ENCODE measurements around the gene NEDD9.

Gene NEDD9

DNA sequence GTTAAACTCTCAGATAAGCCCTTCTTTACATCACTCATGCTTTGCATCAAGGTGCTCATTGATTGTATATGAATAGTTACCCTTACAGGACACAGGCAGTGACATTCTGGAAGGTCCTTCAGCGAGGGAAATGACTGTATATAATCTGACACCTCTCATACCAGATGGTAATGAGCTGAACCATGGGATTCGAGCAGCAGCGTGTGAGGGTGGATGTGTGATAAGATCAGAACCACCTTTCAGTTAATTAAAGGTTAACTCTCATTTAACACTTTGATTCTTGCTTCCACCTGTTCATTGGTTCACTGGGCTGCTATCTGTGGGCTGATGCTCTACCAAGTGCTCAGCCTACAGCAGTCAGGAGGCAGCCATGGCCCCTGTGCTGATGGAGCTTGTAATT is 24.2 kb downstream of the NEDD9 start:
- TF ChIP-seq NFIC (IDR thresholded peaks at IDR 0.05) (no peak), ZBTB7A (IDR thresholded peaks at IDR 0.05; ENCODE audit: low read depth) (no peak), FOXM1 (IDR thresholded peaks at IDR 0.05; ENCODE audit: borderline replicate concordance, low read depth) (no peak), TCF12 (IDR thresholded peaks at IDR 0.05; ENCODE audit: low read depth) (no peak)

DNA sequence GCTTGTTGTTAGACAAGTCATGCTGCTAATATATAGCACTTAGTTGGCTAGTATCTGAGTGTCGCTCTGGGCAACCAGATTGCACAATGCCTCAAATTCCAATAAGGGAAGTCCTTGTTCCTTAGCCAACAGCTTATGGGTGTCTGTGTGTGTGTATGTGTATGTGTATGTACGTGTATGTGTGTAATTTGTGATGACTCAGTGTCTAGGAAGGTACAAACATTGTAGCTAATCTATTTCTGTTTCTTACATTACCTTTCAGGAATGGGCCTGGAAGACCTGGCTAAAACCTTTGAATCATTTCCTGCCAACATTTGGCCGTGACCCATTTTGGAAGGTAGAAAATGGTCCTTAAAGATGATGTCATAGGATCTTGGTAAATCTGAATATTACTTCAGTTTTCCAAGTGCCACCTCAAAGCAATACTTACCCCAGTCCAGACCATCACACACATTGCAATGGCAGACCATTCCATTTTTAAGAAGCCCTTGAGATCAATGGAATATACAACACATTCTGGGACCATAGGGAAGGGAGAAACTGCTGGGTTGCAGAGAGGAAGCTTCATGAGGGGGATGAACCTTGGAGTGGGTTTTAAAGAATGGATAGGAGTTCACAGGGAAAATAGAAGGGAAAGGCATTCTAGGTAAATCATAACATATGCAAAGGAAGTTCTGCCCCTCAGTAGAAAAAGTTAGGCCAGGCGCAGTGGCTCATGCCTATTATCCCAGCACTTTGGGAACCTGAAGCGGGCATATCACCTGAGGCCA is 25.1 kb downstream of the NEDD9 start:
- TF ChIP-seq, protein P1, sequence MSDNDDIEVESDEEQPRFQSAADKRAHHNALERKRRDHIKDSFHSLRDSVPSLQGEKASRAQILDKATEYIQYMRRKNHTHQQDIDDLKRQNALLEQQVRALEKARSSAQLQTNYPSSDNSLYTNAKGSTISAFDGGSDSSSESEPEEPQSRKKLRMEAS (IDR thresholded peaks at IDR 0.05), result peak; percentile 61; the same call in 1 of the 2 replicates
- peak; percentile 100 for TF ChIP-seq CEBPB (IDR thresholded peaks at IDR 0.05)
- peak; percentile 95 for TF ChIP-seq TEAD4 (IDR thresholded peaks at IDR 0.05)
- TF ChIP-seq YY1 (IDR thresholded peaks at IDR 0.05; ENCODE audit: low read depth), result no peak
- TF ChIP-seq NFIC (IDR thresholded peaks at IDR 0.05), result peak; percentile 90
- TF ChIP-seq EP300 (IDR thresholded peaks at IDR 0.05; ENCODE audit: borderline replicate concordance), result peak; percentile 98
- TF ChIP-seq REST (IDR thresholded peaks at IDR 0.05; ENCODE audit: low read depth), result no peak
- TF ChIP-seq TAF1 (IDR thresholded peaks at IDR 0.05; ENCODE audit: low read depth), result no peak
- 0 out of 2 replicates have a peak, but pooled peaks have one; percentile 9 for TF ChIP-seq RAD21 (IDR thresholded peaks at IDR 0.05; ENCODE audit: low read depth)
- peak; percentile 93 for TF ChIP-seq FOXM1 (IDR thresholded peaks at IDR 0.05; ENCODE audit: borderline replicate concordance, low read depth)
- TF ChIP-seq, protein P2, sequence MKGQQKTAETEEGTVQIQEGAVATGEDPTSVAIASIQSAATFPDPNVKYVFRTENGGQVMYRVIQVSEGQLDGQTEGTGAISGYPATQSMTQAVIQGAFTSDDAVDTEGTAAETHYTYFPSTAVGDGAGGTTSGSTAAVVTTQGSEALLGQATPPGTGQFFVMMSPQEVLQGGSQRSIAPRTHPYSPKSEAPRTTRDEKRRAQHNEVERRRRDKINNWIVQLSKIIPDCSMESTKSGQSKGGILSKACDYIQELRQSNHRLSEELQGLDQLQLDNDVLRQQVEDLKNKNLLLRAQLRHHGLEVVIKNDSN (IDR thresholded peaks at IDR 0.05), result no peak
- peak; percentile 41 for TF ChIP-seq CREB1 (IDR thresholded peaks at IDR 0.05; ENCODE audit: low read depth)
- TF ChIP-seq TCF12 (IDR thresholded peaks at IDR 0.05; ENCODE audit: low read depth), result peak; percentile 94

- TF ChIP-seq EP300 (IDR thresholded peaks at IDR 0.05; ENCODE audit: borderline replicate concordance), result no peak
- TF ChIP-seq TCF12 (IDR thresholded peaks at IDR 0.05; ENCODE audit: low read depth), result no peak
- TF ChIP-seq EGR1 (IDR thresholded peaks at IDR 0.05), result no peak
- no peak for TF ChIP-seq FOXM1 (IDR thresholded peaks at IDR 0.05; ENCODE audit: borderline replicate concordance, low read depth)
These were observed 25.9 kb downstream of the NEDD9 start for GRCh38 chr6:11206576-11206975.

GRCh38 chr6:11204794-11205366 is 27.6 kb downstream of the NEDD9 start:
- TF ChIP-seq CREB1 (IDR thresholded peaks at IDR 0.05; ENCODE audit: low read depth) (no peak), EP300 (IDR thresholded peaks at IDR 0.05; ENCODE audit: borderline replicate concordance) (no peak), RAD21 (IDR thresholded peaks at IDR 0.05; ENCODE audit: low read depth) (no peak), REST (IDR thresholded peaks at IDR 0.05; ENCODE audit: low read depth) (no peak), TCF12 (IDR thresholded peaks at IDR 0.05; ENCODE audit: low read depth) (no peak), YY1 (IDR thresholded peaks at IDR 0.05; ENCODE audit: low read depth) (no peak), TEAD4 (IDR thresholded peaks at IDR 0.05) (no peak), TAF1 (IDR thresholded peaks at IDR 0.05; ENCODE audit: low read depth) (no peak), NFIC (IDR thresholded peaks at IDR 0.05) (no peak), FOXM1 (IDR thresholded peaks at IDR 0.05; ENCODE audit: borderline replicate concordance, low read depth) (no peak), EGR1 (IDR thresholded peaks at IDR 0.05) (no peak), CEBPB (IDR thresholded peaks at IDR 0.05) (no peak), ZBTB7A (IDR thresholded peaks at IDR 0.05; ENCODE audit: low read depth) (no peak)
- TF ChIP-seq, protein P2 (IDR thresholded peaks at IDR 0.05), result no peak
- TF ChIP-seq, protein P1 (IDR thresholded peaks at IDR 0.05), result no peak

DNA sequence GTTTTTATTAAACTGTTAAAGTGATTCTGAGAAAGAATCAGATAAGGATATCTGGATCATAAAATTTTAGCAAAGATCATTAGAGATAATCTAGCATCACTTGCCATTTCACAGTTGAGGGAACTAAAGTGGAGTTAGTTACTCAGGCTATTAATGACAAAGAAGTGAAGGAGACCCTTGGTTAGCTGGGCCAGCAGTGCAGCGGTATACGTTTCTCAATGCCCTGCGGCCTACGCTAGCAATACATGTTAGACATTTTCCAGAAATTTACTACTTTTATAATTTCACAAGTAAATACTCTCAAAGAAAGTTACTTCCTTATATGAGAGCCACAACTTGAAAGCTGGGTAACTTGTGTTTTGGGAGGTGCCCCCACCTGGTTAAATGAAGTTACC is 28.5 kb downstream of the NEDD9 start:
- no peak for TF ChIP-seq CREB1 (IDR thresholded peaks at IDR 0.05; ENCODE audit: low read depth)
- no peak for TF ChIP-seq RAD21 (IDR thresholded peaks at IDR 0.05; ENCODE audit: low read depth)
- TF ChIP-seq EGR1 (IDR thresholded peaks at IDR 0.05), result no peak
- TF ChIP-seq CEBPB (IDR thresholded peaks at IDR 0.05), result no peak
- no peak for TF ChIP-seq TAF1 (IDR thresholded peaks at IDR 0.05; ENCODE audit: low read depth)
- no peak for TF ChIP-seq TCF12 (IDR thresholded peaks at IDR 0.05; ENCODE audit: low read depth)
- TF ChIP-seq ZBTB7A (IDR thresholded peaks at IDR 0.05; ENCODE audit: low read depth), result no peak
- no peak for TF ChIP-seq EP300 (IDR thresholded peaks at IDR 0.05; ENCODE audit: borderline replicate concordance)
- TF ChIP-seq, protein P1 (IDR thresholded peaks at IDR 0.05), result no peak
- TF ChIP-seq, protein P2 (IDR thresholded peaks at IDR 0.05), result no peak
- no peak for TF ChIP-seq NFIC (IDR thresholded peaks at IDR 0.05)
- TF ChIP-seq TEAD4 (IDR thresholded peaks at IDR 0.05), result no peak
- TF ChIP-seq YY1 (IDR thresholded peaks at IDR 0.05; ENCODE audit: low read depth), result no peak
- no peak for TF ChIP-seq FOXM1 (IDR thresholded peaks at IDR 0.05; ENCODE audit: borderline replicate concordance, low read depth)
- no peak for TF ChIP-seq REST (IDR thresholded peaks at IDR 0.05; ENCODE audit: low read depth)

Data from Ishikawa (cell line).